Activated T-helper 1 cell treated with anti-CD3 and anti-CD28 coated beads, Interleukin-12 subunit alpha, Interleukin-12 subunit beta, Interleukin-2, Interleukin-4 antibody, amounts not matched to agents 30 ng/mL and 10 ng/mL and 1 ng/mL, durations not matched to agents 14 hours and 24 hours and 36 hours (primary cell): ENCODE results near the gene PAX6. TPM values are rescaled to one million over a fixed set of nuclear protein-coding genes. Genes with fewer than 3 reads are reported as not detected.

Experiments
- DNase-seq: peaks from one replicate; pipeline ENCODE4 v3.0.0; 2021; ENCODE audit warnings: low spot score
- H3K27ac Mint-ChIP-seq: one replicate; pipeline ENCODE4 v1.8.0; 2021; ENCODE audit warnings: mild to moderate bottlenecking, mixed read lengths
- H3K27me3 Mint-ChIP-seq: one replicate; pipeline ENCODE4 v1.8.0; 2022; ENCODE audit warnings: mild to moderate bottlenecking, moderate library complexity, mixed read lengths; ENCODE audit not compliant: insufficient read depth
- H3K36me3 Mint-ChIP-seq: one replicate; pipeline ENCODE4 v1.8.0; 2021; ENCODE audit warnings: low read depth, mixed read lengths
- H3K4me1 Mint-ChIP-seq: one replicate; pipeline ENCODE4 v1.8.0; 2021; ENCODE audit warnings: low read depth, mixed read lengths
- H3K4me3 Mint-ChIP-seq: one replicate; pipeline ENCODE4 v1.8.0; 2021; ENCODE audit warnings: mild to moderate bottlenecking, moderate library complexity, mixed read lengths
- H3K9me3 Mint-ChIP-seq: one replicate; pipeline ENCODE4 v1.8.0; 2021; ENCODE audit warnings: mixed read lengths
- intact Hi-C: fragments of 100-400 bp; cut with micrococcal nuclease; formaldehyde crosslinking; loops from one replicate; pipeline ENCODE4 v1.15.1; 2024
- total RNA-seq: library from RNA; stranded (reverse); gene quantifications from 2 replicates; pipeline ENCODE4 v1.2.3, GENCODE V29; 2022

PAX6 gene
- total RNA-seq, 1 donor from 2014 or later: not detected

GRCh38 chr11:31740131-31740530 is 71.0 kb downstream of the PAX6 start:
- Mint-ChIP-seq H3K36me3 (no peaks in the 10 kb centered on the region), H3K9me3 (peaks cover 12% of the 10 kb centered on the region), H3K27me3 (no peaks in the 10 kb centered on the region), H3K4me3 (no peak overlapping the region), H3K4me1 (no peaks in the 10 kb centered on the region), H3K27ac (no peak overlapping the region)
- intact Hi-C loops: no loop called here
- DNase-seq: no peak
